Activated CD4-positive, alpha-beta T cell treated with anti-CD3 and anti-CD28 coated beads, Interleukin-2, amount 10 ng/mL, durations not matched to agents 7 days and 5 days (primary cell): ENCODE results near the gene HIPK1. TPM values are rescaled to one million over a fixed set of nuclear protein-coding genes. Genes with fewer than 3 reads are reported as not detected.

Experiments
- CTCF ChIA-PET: fragments of 350-600 bp; sonication (Branson Sonifier 250); formaldehyde crosslinking; loops from one replicate; lab custom pipeline; 2021; ENCODE audit warnings: antibody characterized with exemption; lab: Charles Lee
- POLR2A ChIA-PET: fragments of 350-600 bp; sonication (Branson Sonifier 250); formaldehyde crosslinking; loops from one replicate; lab custom pipeline; 2021; ENCODE audit warnings: antibody characterized with exemption; lab: Charles Lee
- DNase-seq: peaks from one replicate; pipeline ENCODE4 v3.0.0-alpha.2; 2020
- H3K27ac Mint-ChIP-seq: one replicate; pipeline ENCODE4 v1.8.0; 2021; ENCODE audit warnings: mild to moderate bottlenecking, moderate library complexity, mixed read lengths
- H3K27me3 Mint-ChIP-seq: one replicate; pipeline ENCODE4 v1.8.0; 2021; ENCODE audit warnings: mixed read lengths
- H3K36me3 Mint-ChIP-seq: one replicate; pipeline ENCODE4 v1.8.0; 2021; ENCODE audit warnings: low read depth, mixed read lengths
- H3K4me1 Mint-ChIP-seq: one replicate; pipeline ENCODE4 v1.8.0; 2021; ENCODE audit warnings: mixed read lengths
- H3K4me3 Mint-ChIP-seq: one replicate; pipeline ENCODE4 v1.8.0; 2021; ENCODE audit warnings: mild to moderate bottlenecking, moderate library complexity, mixed read lengths
- H3K9me3 Mint-ChIP-seq: one replicate; pipeline ENCODE4 v1.8.0; 2021; ENCODE audit warnings: mixed read lengths
- total RNA-seq, 2 experiments: library from RNA; stranded (reverse); gene quantifications; one replicate each; pipeline ENCODE4 v1.2.3, GENCODE V29; 2021

Gene HIPK1
- total RNA-seq, 2 experiments from 2014 or later = 88.5 to 106 TPM

DNA sequence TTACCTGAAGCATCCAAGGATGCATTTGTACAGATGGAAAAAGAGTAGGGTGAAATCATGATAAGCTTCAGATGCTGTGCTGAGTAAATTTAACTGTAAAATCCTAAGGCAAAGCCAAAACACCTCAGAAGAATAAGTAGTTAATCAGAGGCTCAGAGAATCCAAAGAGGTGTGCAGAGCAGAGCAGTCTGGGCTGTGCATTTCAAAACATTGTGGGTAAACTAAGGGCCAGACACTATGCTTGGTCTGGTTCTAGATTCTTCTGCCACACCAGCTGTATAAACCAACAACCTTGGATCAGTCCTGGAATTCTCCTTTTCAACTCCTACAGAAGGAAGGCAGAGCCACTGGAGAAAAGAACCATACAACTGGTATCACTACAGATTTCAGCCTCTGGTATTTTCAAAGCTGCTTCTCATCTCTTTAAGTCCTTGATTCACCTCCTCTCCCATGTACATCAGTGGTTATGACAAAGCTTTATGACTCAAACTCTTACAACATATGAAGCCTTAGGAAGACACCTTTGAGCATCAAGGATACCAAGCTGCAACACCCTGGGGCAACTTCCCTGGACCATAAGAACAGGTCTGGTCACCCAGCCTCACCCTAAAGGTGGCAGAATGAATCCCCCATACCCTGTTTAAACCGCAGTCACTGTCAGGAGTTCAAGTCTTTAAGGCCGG lies 11.6 kb upstream of the HIPK1 start:
- POLR2A ChIA-PET = no interaction called here
- no peaks in the 10 kb centered on the region for H3K4me1 Mint-ChIP-seq
- DNase-seq = no peak
- H3K4me3 Mint-ChIP-seq = no peak overlapping the region
- peaks cover 2% of the 10 kb centered on the region for H3K27me3 Mint-ChIP-seq
- peaks cover 14% of the 10 kb centered on the region for H3K36me3 Mint-ChIP-seq
- CTCF ChIA-PET = interaction anchor here (0.7 to 1.6 kb wide), 6 partner anchors 11 to 132 kb away, joined by 3 to 5 read pairs (median 3); partner anchors contain the start of gene HIPK1
- no peaks in the 10 kb centered on the region for H3K9me3 Mint-ChIP-seq
- no peak overlapping the region for H3K27ac Mint-ChIP-seq

DNA sequence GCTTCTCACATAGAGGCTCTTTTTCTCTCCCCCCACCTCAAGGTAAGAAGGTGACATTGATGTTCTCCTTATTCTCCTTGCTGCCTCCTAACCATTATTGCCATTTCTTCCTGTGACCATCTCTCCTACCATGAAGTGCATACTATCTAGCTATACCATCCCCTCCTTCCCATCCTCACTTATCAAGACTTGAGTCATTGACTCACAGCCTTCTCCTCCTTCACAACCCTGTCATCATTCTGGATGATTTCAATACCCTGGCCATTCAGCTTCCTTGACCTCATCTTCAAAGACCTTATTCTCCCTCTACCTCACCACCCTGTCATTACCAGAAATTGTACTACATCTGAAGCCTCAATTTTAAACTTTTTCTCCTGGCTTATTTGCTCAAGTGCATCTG lies 10.9 kb upstream of the HIPK1 start:
- Mint-ChIP-seq H3K27ac (no peak overlapping the region), H3K9me3 (no peaks in the 10 kb centered on the region), H3K27me3 (peaks cover 6% of the 10 kb centered on the region), H3K4me1 (no peaks in the 10 kb centered on the region), H3K4me3 (no peak overlapping the region), H3K36me3 (peaks cover 12% of the 10 kb centered on the region)
- DNase-seq = no peak
- POLR2A ChIA-PET = no interaction called here
- CTCF ChIA-PET = interaction anchor here (0.6 to 1.1 kb wide), 4 partner anchors 12 to 1322 kb away, joined by 3 read pairs; no protein-coding TSS in a partner anchor

DNA sequence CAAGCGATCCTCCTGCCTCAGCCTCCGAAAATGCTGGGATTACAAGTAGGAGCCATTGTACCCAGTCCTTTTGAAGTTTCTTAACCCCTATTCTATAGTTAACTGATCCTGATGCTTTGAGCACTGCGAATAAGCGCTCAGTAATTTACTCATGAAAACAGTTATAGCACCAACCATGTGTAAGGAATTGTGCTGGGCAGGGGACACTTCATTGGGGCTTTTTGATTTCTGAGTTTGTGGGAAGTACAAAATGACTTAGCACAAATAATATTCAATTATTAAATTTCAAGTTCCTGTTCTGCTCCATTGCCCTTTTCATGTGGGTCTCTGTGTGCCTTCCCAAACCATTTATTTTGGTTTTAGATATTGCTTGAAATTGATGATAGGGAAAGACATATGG lies 6.2 kb upstream of the HIPK1 start:
- H3K27me3 Mint-ChIP-seq = peaks cover 9% of the 10 kb centered on the region
- H3K4me3 Mint-ChIP-seq = no peak overlapping the region
- no peak overlapping the region for H3K27ac Mint-ChIP-seq
- no peaks in the 10 kb centered on the region for H3K9me3 Mint-ChIP-seq
- POLR2A ChIA-PET = no interaction called here
- CTCF ChIA-PET = interaction anchor here (0.7 kb wide), 1 partner anchor 17 kb away, joined by 3 read pairs; no protein-coding TSS in a partner anchor
- DNase-seq = no peak
- H3K36me3 Mint-ChIP-seq = no peaks in the 10 kb centered on the region
- peaks cover 4% of the 10 kb centered on the region for H3K4me1 Mint-ChIP-seq

DNA sequence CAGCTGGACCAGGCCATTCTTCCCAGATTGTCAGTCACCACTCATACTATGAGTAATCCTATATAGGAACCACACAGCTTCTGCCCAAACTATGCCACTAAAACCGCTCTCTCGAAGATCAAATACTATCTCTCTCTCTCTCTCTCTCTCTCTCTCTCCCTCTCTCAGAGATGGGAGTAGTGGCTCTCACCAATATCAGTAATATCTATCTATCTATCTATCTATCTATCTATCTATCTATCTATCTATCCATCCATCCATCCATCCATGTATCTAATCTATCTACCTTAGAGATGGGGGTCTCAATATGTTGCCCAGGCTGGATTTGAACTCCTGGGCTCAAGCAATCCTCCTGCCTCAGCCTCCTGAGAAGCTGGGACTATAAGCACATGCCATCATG lies 4.7 kb upstream of the HIPK1 start:
- POLR2A ChIA-PET = no interaction called here
- CTCF ChIA-PET = interaction anchor here (1.4 to 1.5 kb wide), 2 partner anchors 28 to 49 kb away, joined by 3 to 7 read pairs; no protein-coding TSS in a partner anchor
- Mint-ChIP-seq H3K27me3 (peaks cover 9% of the 10 kb centered on the region), H3K36me3 (no peaks in the 10 kb centered on the region), H3K27ac (no peak overlapping the region), H3K4me3 (no peak overlapping the region), H3K4me1 (peaks cover 12% of the 10 kb centered on the region), H3K9me3 (no peaks in the 10 kb centered on the region)
- DNase-seq = no peak

DNA sequence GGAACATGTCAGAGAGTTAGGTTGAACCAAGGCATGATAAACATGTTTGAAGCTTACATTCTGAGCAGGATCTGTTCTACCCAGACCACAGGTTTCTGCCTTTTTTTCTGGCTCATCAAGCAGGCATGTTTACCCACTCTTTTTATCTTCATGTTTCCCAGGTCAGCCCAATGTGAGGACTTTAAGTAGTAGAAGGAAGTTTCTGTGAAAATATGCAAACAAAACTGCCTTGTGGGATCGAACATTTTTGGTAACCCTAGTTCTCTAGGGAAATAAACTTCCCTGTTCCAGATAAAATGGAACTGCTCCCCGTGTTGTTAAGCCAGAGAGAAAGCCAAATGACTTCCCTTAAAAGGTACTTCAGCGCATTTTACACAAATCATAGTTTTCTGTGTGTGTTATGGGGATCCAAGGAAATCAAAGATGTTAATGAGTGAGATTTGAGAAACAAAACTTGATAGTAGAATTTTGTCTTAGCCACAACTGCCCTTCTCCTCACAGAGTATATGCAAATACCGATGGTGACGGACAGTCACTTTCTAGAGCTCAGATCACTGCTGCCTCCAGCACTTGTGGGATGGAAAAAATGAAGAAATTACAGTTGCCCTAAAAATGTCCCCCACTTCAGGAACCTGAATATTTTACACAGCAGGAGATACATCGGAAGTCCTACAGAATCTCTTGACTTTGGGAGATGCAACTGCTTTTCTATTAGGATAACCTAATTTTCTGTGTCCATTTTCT lies 765 bp upstream of the HIPK1 start:
- CTCF ChIA-PET = interaction anchor here (1.0 to 4.7 kb wide), 10 partner anchors 9 to 117 kb away, joined by 3 to 38 read pairs (median 6); partner anchors contain the start of genes AP4B1, DCLRE1B and RSBN1
- no peak for DNase-seq
- Mint-ChIP-seq H3K27me3 (peaks cover 3% of the 10 kb centered on the region), H3K4me3 (peak overlapping the region; percentile 96), H3K9me3 (no peaks in the 10 kb centered on the region), H3K27ac (peak overlapping the region; percentile 99), H3K36me3 (peaks cover 8% of the 10 kb centered on the region), H3K4me1 (peaks cover 36% of the 10 kb centered on the region)
- POLR2A ChIA-PET = interaction anchor here (1.3 to 1.8 kb wide), 3 partner anchors 22 to 116 kb away, joined by 7 to 10 read pairs (median 7); partner anchors contain the start of genes AP4B1, DCLRE1B and RSBN1

DNA sequence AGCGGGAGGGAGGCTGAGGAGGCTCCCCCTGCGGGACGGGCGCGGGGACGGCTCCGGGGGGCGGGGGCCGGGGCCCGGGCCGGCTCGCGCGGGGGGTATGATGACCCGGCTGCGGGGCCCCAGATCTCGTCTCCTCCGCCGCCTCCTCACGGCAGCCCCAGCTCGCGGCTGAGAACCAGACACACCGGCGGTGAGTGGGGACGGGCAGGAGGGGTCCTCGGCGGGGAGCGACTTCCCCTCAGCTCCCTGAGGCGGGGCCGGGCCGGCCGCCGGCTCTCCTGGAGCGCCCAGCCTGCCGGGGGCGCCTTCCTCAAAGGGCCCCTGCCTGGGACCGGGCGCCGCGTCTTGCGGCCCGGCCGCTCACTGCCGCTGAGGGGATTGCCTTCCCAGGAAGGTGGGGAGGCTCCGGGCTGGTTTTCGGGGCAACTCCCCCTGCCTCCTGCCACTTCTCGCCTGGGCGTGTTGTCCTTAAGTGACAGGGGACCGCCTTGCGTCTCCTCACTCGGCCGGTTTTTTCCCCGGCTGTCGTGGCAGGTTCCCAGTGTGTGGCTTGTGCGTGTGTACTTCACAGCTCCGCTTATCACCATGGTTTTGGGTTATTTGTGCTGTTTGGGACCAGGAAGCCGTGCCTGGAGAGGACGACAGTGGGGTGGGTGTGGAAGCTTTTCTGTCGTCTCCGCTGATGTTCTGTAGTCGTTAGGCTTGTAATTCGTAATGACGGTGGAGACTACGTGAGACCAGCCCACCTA lies 800 bp downstream of the HIPK1 start:
- Mint-ChIP-seq H3K27me3 (no peaks in the 10 kb centered on the region), H3K4me3 (peak overlapping the region; percentile 96), H3K4me1 (peaks cover 48% of the 10 kb centered on the region), H3K36me3 (peaks cover 20% of the 10 kb centered on the region), H3K27ac (peak overlapping the region; percentile 95), H3K9me3 (no peaks in the 10 kb centered on the region)
- CTCF ChIA-PET = interaction anchor here (0.6 to 4.7 kb wide), 17 partner anchors 9 to 112 kb away, joined by 3 to 38 read pairs (median 5); partner anchors contain the start of genes AP4B1 and DCLRE1B
- POLR2A ChIA-PET = interaction anchor here (0.5 to 1.8 kb wide), 5 partner anchors 24 to 118 kb away, joined by 3 to 10 read pairs (median 7); partner anchors contain the start of genes AP4B1, DCLRE1B and RSBN1
- peak; percentile 68 for DNase-seq

DNA sequence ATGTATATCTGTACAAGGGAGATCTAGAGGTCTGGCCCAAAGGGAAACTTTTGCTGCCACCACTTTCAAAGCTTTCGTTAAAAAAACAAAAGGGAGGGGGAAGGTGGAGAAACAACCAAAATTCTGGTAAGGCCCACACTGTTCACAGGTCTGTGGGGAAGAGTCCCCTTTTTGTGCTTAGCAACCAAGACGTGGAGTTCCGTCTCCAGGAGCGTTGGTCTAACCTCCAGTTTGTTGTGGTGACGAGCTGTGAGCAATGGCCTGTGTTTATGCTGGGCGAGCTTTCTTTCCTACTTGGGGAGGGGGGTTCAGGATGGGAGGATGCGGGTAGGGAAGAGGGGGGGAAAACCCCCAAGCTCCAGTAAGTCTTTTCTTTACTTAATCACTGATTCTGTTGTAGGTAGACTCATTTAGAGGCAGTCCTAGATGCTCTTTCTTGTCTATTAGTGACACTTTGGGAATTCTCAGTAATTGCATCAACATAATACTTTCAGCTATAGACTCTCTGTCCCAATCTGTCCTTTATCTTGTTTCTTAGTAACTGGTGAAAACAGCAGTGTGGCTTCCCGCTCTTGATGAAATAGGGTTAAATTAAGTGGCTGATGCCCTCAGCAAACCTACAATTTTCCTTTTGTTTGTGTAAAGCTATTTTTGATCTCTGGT lies 1.5 kb downstream of the HIPK1 start:
- no peaks in the 10 kb centered on the region for H3K27me3 Mint-ChIP-seq
- DNase-seq = peak; percentile 79
- peaks cover 28% of the 10 kb centered on the region for H3K36me3 Mint-ChIP-seq
- H3K4me3 Mint-ChIP-seq = peak overlapping the region; percentile 86
- POLR2A ChIA-PET = no interaction called here
- CTCF ChIA-PET = interaction anchor here (0.9 to 4.7 kb wide), 13 partner anchors 10 to 113 kb away, joined by 3 to 38 read pairs (median 5); partner anchors contain the start of genes AP4B1 and DCLRE1B
- H3K27ac Mint-ChIP-seq = peak overlapping the region; percentile 95
- H3K9me3 Mint-ChIP-seq = no peaks in the 10 kb centered on the region
- peaks cover 55% of the 10 kb centered on the region for H3K4me1 Mint-ChIP-seq

DNA sequence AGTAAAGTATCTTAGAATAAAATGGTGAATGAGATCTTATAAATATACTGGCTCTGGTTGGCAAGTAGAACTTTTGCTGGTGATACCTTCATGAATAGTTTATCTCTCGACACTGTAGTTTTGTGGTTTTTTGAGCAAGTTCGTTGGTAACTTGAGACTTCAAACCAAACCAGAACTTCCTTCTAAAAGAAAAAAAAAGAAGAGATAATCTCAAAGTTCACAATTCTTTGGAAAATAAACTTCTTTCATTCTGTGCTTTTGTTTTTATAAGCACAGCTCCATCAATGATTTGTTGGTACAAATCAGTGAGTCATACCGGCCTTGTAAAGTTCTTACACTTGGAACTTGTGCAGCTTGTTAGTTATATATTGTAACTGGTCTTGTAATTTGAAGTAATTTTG lies 2.3 kb downstream of the HIPK1 start:
- H3K9me3 Mint-ChIP-seq = no peaks in the 10 kb centered on the region
- ChIA-PET POLR2A (no interaction called here), CTCF (interaction anchor here (0.7 to 3.3 kb wide), 8 partner anchors 14 to 95 kb away, joined by 3 to 16 read pairs (median 5); no protein-coding TSS in a partner anchor)
- H3K36me3 Mint-ChIP-seq = peaks cover 32% of the 10 kb centered on the region
- peaks cover 63% of the 10 kb centered on the region for H3K4me1 Mint-ChIP-seq
- H3K27ac Mint-ChIP-seq = peak overlapping the region; percentile 95
- peak; percentile 24 for DNase-seq
- H3K27me3 Mint-ChIP-seq = no peaks in the 10 kb centered on the region
- peak overlapping the region; percentile 86 for H3K4me3 Mint-ChIP-seq

DNA sequence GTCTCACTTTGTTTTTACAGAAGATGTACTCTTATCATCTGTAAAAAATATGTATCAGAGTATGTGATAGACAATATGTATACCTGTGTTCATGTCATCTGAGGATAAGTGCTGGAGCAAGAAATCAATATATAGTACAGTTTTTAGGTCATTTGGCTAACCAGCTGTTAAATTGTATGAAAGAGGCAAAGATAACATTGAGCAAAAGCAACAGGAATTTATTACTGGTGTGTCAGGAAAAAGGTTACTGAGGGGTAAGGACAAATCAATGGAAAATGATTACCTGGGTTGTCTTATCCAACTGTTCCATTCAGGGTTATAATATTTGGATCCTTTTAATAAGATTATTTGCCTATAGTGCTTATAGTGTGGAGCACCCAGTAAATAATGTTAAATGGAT lies 4.9 kb downstream of the HIPK1 start:
- no peaks in the 10 kb centered on the region for H3K27me3 Mint-ChIP-seq
- H3K36me3 Mint-ChIP-seq = peaks cover 45% of the 10 kb centered on the region
- CTCF ChIA-PET = interaction anchor here (1.1 to 1.4 kb wide), 3 partner anchors 10 to 58 kb away, joined by 3 to 6 read pairs (median 5); no protein-coding TSS in a partner anchor
- POLR2A ChIA-PET = no interaction called here
- H3K27ac Mint-ChIP-seq = peak overlapping the region; percentile 95
- peaks cover 75% of the 10 kb centered on the region for H3K4me1 Mint-ChIP-seq
- no peak for DNase-seq
- no peaks in the 10 kb centered on the region for H3K9me3 Mint-ChIP-seq
- peak overlapping the region; percentile 86 for H3K4me3 Mint-ChIP-seq

DNA sequence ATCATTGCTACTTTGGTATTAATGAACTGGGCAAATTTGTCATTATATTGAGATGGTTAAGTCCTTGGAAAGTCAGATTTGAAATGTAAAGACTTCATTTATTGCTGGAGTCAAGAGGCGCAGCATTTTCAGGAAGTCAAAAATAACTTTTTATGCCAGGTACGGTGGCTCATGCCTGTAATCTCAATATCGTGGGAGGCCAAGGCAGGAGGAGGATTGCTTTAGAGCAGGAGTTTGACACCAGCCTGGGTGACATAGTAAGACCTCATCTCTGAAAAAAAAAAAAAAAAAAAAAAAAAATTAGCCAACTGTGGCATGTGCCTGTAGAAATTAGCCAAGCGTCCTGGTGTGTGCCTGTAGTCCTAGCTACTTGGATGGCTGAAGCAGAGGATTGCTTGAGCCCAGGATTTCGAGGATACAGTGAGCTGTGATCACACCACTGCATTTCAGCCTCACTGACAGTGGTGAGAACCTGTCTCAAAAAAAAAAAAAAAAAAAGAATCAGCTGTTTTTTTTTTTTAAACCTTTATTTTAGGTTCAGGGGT lies 5.5 kb downstream of the HIPK1 start:
- no peaks in the 10 kb centered on the region for H3K27me3 Mint-ChIP-seq
- H3K4me3 Mint-ChIP-seq = peak overlapping the region; percentile 86
- no peak overlapping the region for H3K27ac Mint-ChIP-seq
- CTCF ChIA-PET = interaction anchor here (0.6 to 1.9 kb wide), 7 partner anchors 12 to 353 kb away, joined by 3 to 6 read pairs (median 5); no protein-coding TSS in a partner anchor
- peaks cover 81% of the 10 kb centered on the region for H3K4me1 Mint-ChIP-seq
- no peaks in the 10 kb centered on the region for H3K9me3 Mint-ChIP-seq
- POLR2A ChIA-PET = no interaction called here
- peaks cover 48% of the 10 kb centered on the region for H3K36me3 Mint-ChIP-seq
- DNase-seq = no peak

DNA sequence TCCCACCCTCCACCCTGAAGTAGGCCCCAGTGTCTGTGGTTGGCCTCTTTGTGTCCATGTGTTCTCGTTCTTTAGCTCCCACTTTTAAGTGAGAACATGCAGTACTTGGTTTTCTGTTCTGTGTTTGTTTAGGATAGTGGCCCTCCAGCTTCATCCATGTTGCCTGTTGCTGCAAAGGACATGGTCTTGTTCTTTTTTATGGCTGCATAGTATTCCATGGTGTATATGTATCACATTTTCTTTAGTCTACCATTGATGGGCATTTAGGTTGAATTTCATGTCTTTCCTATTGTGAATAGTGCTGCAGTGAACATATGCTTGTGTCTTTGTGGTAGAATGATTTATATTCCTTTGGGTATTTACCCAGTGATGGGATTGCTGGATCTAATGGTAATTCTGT lies 6.1 kb downstream of the HIPK1 start:
- no peak overlapping the region for H3K4me3 Mint-ChIP-seq
- CTCF ChIA-PET = interaction anchor here (0.6 to 1.9 kb wide), 6 partner anchors 12 to 352 kb away, joined by 3 to 6 read pairs (median 4); no protein-coding TSS in a partner anchor
- no peak overlapping the region for H3K27ac Mint-ChIP-seq

More for the DNA sequence above, 6.1 kb downstream of the HIPK1 start:
- Mint-ChIP-seq H3K36me3 (peaks cover 50% of the 10 kb centered on the region), H3K4me1 (peaks cover 86% of the 10 kb centered on the region), H3K27me3 (no peaks in the 10 kb centered on the region), H3K9me3 (no peaks in the 10 kb centered on the region)
- DNase-seq = no peak
- POLR2A ChIA-PET = no interaction called here
